GM10847 (cell line): ENCODE results near the gene WNK1.

Experiments
- POLR2A ChIP-seq: IDR thresholded peaks from 2 replicates; pipeline ENCODE4 v1.6.1; 2011; ENCODE audit not compliant: insufficient read length; ENCODE audit errors: extremely low read depth

WNK1 gene

DNA sequence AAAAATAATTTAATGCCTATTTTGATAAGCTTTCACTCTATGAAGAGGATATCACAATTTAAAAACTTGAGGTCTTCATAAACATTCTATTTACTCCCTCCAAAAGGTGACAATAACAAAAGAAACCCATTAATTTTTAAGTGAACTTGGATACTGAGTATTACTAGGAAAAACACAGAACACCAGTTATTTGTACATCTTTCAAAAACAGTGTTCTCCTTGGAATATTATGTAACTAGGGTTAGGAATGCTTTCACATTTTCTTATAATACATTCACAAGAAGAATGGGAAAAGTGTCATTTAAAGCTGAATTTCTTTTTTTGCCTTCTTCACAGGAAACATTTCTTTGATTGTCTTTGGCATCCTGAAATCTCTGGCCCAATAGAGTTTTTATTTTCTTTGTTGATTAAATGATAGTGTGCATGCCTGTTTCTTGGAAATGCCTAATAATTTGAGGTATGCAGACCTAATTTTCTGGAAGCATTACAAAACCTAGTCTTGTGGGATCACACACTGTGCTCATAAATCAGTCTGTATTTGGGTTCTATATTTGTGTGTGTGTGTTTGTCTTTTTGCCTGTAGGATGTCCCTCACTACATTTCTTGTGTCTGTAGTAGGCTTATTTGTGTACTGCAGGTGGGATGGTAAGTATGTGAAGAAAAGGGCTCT is 76.5 kb downstream of the WNK1 start:
- TF ChIP-seq POLR2A: no peak

GRCh38 chr12:830111-830867 is 77.9 kb downstream of the WNK1 start:
- no peak for TF ChIP-seq POLR2A

- no peak for TF ChIP-seq POLR2A
These were observed 83.6 kb downstream of the WNK1 start for GRCh38 chr12:835754-836518.

DNA sequence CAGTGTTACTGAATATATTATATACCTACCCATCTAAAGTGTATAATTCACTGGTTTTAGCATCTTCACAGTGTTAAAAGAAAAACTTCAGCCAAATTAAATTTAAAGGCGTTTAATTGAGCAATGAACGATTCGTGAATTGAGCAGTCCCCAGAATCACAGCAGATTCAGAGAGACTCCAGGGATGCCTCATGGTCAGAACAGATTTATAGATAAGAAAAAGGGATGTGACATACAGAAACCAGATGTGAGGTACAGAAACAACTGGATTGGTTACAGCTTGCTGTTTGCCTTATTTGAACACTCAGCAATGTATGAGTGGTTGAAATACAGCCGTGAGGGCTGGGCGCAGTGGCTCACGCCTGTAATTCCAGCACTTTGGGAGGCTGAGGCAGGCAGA is 84.6 kb downstream of the WNK1 start:
- no peak for TF ChIP-seq POLR2A

GRCh38 chr12:837548-837947 is 85.2 kb downstream of the WNK1 start:
- no peak for TF ChIP-seq POLR2A

- TF ChIP-seq POLR2A: no peak
These were observed 91.2 kb downstream of the WNK1 start for GRCh38 chr12:843609-844008.

- no peak for TF ChIP-seq POLR2A
These were observed 94.0 kb downstream of the WNK1 start for GRCh38 chr12:846421-846820.

DNA sequence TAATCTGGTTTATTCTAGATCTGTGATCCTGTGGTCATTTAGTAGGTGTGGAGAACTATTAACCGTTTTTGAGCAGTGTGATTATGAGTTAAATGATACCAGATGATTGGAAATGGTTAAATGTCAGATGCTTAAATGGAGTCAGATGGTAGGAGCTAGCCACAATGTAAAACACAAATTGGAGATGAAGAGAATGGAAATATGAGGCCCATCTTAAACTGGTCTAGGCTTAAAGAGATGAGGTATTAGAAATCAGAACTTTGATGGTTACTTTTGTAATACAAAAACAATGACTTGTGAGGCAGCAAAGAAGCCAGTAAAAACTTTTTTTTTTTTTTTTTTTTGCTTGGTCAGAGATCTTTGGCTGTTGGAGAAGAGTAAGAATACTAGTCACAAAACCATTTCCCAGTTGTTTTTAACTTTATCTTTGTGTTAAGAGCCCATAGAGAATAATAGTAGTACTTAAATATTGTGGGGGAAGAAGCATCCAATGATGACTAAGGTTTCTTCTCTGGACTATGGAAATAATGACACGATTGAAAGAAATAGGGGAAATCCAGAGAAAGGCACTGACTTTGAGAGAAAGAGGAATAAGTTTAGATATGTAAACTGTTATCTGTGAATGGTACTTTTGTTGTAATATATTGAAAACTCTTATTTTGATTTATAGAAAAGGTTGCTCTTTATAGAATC is 95.9 kb downstream of the WNK1 start:
- no peak for TF ChIP-seq POLR2A

DNA sequence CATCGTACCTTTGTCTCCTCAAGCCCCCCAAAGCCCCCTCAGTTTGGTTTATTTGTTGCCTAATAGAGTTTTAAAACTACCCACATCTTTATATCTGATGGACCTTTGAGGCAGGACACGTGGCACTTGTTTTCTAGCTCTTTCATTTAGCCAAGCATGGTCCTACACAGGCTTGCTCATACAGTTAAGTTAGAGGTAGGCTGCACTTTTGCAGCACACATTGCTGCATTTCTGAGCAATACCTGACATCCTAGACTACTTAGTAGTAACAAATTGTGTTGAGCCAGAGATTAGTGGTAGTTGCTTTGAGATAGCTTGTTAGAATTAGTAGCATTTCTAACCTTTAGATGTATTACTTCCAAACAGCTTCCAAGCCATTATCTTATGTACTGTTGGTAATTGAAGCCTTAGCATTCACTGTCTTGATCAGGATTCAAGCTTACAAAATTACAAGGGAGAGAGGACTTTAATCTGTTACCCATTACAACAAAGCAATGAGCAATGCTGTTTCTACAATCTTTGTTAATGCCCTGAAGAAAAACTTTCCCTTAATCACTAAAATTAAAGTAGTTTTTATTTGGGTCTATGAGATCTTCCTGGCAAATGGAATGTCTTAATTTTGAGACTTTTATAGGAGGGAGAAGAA is 96.6 kb downstream of the WNK1 start:
- TF ChIP-seq POLR2A: no peak

DNA sequence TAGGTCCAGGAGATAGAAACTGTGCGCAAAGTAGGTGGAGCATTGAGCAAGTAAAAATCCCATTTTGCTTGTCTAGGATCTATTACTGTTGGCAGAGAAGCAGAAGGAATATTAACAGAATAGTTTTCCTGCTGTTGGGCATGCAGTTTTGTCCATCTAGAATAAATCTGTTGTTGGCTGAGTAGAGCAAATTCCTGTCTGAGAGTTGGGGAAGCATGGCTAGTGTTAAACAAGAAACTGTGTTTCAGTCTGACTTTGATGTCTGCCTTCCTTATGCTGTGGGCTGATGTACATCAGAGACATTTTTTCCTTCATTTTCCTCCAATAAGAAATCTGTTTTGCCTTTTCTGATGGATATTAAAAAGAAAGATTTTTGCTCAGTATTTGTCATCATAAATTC is 99.0 kb downstream of the WNK1 start:
- TF ChIP-seq POLR2A: no peak

- no peak for TF ChIP-seq POLR2A
These were observed 99.5 kb downstream of the WNK1 start for GRCh38 chr12:851913-852312.

DNA sequence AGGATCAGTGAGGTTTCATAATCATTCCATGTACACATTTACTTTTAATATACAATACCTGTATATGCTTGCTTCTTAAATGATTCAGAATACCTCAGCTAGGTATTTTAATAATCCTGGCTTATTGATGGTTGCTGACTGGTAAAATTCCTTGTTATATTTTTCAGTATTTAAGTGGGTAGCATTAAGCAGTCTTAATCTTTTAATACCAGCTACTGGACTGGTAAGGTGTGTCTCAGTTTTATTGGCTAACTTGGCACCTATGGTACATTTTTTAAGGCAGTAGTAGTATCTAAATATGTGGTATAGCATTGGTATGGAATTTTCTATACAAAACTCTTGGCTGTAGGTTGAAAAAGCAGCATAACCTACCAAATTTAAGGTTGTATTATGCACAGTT is 100.5 kb downstream of the WNK1 start:
- TF ChIP-seq POLR2A: no peak

GRCh38 chr12:857611-858010 is 105.2 kb downstream of the WNK1 start:
- TF ChIP-seq POLR2A: no peak

- TF ChIP-seq POLR2A: no peak
These were observed 110.0 kb downstream of the WNK1 start for GRCh38 chr12:862303-862911.

- TF ChIP-seq POLR2A: no peak
These were observed 110.9 kb downstream of the WNK1 start for GRCh38 chr12:863285-863684.
